HG03520 (cell line): ENCODE data around the gene CDH4.

Source experiments
- ATAC-seq: cut with Tn5 transposase; IDR thresholded peaks from one replicate; pipeline ENCODE4 v1.9.1; 2021; ENCODE audit warnings: mild to moderate bottlenecking, moderate library complexity; ENCODE audit not compliant: unreplicated experiment

Gene CDH4

DNA sequence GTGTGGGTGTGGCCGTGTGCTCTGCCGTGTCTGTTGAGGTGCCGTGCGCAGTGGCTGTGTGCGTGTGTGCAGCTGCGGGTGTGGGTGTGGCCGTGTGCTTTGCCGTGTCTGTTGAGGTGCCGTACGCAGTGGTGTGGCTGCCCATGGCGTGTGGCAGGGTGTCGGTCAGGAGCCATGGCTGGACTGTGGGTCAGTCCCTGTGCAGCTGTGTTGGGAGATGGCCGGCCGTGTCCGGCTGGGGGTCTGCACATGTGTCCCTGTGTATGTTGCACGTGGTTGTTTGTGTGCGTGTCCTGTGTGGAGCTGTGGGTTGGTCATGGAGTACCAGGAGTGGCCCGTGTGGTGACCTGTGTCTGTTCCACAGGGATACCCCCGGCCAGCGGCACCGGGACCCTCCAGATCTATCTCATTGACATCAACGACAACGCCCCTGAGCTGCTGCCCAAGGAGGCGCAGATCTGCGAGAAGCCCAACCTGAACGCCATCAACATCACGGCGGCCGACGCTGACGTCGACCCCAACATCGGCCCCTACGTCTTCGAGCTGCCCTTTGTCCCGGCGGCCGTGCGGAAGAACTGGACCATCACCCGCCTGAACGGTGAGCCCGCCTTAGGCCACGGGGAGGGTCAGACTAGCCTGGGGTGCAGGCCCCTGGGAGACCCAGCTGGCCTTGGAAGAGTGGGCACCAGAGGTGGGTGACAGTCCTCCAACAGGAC is 675.9 kb downstream of the CDH4 start:
- no peak for ATAC-seq

DNA sequence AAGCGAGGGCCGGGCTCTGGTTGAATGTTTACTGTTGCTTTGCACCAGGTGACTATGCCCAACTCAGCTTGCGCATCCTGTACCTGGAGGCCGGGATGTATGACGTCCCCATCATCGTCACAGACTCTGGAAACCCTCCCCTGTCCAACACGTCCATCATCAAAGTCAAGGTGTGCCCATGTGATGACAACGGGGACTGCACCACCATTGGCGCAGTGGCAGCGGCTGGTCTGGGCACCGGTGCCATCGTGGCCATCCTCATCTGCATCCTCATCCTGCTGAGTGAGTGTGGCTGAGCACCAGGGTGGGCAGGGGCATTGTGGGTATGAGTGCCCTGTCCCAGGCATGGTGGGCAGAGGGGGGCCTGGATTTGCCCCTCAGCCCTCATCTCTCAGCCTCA is 677.5 kb downstream of the CDH4 start:
- ATAC-seq, result no peak

DNA sequence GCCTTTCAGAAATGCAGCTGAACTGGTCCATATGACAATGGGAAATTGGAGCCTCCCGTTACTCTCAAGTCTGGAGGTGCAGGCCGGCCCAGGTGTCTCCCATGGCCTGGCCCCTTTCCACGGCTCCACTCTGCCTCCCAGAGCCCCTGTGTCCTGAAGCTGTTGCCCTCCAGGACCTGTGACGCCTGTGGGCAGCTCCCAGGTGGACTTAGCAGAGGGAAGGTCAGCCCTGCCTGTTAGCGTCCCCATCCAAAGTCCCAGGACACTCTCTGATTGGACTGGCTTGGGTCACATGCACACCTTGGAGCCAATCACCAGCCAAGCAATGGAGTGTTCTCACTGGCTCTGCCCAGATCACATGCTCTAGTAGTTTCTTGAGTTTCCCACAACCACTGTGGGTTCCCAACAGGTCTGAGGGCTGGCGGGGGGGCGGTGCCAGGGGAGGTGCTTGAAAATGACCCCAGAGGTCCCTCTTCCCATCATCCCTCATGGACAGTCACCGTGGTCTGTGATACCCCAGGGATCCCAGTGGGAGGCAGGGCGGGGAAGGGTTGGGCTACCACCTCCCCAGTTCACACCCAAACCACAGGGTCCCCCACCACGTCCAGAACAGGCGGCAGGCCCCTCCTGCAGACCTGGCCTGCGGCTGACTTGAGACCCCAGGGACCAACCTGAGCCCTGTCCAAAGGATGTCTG is 678.1 kb downstream of the CDH4 start:
- no peak for ATAC-seq

DNA sequence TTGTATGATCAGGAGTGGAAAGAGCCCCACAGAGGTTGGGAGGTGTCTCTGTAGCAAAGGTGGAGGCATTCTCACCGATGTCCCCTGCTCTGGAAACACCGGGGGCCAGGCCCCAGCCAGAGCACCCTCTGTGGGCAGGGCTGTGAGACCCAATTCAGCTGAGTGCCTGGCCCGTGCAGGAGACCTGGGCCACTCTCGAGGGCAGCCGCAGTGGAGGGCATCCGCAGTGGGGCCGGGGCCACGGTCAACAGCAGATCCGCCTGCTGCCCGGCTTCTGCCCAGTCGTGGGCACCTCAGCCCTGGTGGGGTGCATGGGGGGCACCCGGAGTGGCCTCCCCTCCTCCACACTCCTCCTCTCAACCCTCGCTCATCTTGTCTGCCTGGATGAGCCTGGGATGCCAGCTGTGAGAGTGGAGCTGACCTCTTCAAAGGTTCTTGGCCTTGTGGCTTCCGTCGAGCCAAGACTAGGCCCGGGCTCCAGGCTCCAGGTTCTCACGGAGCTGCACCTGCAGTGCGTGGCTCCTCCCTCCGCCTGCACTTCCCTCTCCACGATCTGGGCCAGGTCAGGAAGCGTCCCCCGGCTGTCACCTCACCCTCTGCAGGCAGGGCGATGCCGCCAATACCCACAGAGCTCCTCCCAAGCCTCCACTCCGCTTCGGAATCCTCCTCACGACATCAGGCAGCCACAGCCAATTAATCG is 678.9 kb downstream of the CDH4 start:
- no peak for ATAC-seq

DNA sequence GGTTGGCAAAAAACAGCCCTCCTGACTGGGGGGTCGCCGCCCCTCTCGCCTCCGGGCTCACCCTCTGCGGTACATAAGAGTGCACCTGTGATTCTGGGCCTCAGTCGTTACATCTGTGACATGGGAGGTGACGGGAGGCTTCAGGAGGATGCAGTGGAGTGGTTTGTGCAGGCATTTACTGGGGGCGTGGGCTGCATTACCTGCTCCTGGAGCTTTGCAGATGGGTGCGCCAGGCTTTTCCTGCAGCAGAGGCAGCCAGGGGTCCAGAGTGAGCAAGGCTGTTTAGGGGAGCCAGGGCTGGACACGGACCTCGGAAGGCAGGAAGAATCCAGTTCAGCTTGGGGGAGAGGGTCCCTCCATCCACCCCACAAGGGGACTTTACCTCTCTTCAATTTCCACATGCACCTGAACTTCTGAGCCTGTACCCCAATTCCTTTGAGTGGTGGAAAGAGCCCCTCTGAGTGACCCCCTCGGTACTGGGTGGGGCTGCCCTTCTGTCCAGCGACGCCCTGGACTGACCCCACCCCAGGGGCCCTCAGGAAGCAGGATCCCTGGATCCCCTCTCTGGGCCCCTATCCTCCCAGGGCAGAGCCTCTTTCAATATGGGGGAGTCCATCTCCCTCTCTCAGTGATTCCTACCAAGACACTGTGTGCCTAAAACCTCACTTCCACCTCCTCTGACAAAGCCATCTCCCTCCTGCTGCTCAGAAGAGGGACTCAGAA is 679.6 kb downstream of the CDH4 start:
- ATAC-seq, result no peak

DNA sequence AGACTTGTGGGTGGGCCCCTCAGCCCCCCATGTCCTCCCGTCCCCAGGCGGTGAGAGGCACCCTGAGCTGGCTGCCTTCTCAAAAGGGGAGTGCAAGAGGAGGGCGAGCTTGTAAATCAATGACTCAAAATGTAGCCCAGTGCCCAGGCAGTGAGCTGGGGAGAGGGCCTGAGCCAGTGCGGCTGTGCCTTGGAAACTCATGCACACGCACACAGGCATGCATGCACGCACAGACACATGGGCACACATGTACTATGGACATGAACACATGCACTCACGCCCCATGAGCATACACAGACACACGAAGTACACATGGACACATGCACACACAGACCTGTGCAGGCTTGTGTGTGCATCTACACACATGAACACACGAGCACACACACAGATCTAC is 680.1 kb downstream of the CDH4 start:
- ATAC-seq, result no peak

DNA sequence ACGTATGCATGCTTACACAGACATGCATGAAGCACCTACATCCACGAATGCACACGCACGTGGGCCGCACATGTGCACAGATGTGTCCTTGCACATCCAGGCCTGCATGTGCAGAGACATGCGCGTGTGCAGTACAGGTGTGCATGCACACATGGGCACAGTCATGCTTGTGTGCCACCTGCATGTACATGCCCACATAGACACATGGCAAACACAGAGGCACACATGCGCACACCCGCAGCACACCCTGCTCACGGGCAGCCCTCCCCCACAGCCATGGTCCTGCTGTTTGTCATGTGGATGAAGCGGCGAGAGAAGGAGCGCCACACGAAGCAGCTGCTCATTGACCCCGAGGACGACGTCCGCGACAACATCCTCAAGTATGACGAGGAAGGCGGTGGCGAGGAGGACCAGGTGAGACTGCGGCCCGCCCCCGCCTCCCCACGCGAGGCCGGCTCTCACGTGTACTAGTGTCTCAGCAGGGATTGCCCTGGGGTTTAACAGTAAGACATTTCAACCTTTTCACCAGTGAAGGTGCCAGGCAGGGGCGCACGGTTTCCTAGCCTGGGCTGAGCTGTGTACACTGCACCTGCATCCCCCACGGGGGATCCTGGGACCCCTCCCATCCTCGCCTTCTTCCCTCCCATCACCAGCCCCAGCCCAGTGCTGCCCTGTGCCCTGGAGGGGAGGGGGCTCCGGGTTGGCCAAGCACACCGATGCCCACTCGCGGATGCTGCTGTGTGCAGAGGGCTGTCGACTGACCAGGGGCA is 680.8 kb downstream of the CDH4 start:
- ATAC-seq, result no peak

DNA sequence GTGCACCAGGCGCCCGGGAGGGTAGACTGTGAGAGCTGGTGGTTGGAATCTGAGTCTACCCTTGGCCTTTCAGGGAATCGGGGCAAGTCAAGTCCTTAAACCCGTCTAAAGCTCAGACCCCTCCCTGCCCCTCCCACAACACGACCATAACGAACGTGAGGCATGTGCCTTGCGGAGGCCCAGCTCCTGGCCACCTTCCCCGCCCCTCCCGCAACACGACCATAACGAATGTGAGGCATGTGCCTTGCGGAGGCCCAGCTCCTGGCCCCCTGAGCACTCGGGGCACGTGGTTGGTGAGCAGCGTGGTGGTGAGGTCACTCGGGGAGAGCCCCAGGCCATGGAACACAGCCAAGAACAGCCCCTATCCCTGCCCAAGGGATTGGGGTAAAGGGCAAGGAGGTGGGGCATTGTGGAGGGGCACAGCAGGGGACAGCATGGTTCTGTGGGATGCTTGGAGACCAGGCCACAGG is 681.5 kb downstream of the CDH4 start:
- ATAC-seq, result no peak

DNA sequence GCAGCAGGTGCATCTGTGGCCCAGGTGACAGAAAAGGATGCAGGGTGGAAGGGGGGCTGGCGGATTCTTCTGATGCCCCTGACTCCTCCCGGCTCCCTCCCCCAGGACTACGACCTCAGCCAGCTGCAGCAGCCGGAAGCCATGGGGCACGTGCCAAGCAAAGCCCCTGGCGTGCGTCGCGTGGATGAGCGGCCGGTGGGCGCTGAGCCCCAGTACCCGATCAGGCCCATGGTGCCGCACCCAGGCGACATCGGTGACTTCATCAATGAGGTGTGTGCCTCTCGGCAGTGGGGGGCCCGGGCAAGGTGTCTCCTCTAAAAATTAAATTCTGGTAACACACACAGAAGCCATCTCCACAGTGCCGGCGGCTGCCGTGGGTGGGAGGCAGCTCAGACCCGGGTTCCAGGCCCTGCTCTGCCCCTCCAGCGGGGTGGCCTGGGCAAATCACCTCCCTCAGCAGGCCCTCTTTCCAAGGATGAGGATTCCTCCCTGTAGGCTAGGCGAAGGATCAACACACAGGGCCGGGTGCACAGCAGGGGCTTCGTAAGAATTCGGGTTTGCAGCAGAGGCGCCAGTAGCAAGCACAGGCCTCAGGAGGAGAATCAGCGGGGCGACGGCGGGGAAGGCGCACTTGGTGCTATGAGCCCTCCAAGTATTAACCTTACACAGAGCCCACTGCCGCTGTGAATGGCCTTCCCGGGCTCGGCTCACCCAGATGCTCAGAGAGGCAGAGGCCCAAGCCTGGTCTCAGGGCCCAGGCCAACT is 682.1 kb downstream of the CDH4 start:
- no peak for ATAC-seq

DNA sequence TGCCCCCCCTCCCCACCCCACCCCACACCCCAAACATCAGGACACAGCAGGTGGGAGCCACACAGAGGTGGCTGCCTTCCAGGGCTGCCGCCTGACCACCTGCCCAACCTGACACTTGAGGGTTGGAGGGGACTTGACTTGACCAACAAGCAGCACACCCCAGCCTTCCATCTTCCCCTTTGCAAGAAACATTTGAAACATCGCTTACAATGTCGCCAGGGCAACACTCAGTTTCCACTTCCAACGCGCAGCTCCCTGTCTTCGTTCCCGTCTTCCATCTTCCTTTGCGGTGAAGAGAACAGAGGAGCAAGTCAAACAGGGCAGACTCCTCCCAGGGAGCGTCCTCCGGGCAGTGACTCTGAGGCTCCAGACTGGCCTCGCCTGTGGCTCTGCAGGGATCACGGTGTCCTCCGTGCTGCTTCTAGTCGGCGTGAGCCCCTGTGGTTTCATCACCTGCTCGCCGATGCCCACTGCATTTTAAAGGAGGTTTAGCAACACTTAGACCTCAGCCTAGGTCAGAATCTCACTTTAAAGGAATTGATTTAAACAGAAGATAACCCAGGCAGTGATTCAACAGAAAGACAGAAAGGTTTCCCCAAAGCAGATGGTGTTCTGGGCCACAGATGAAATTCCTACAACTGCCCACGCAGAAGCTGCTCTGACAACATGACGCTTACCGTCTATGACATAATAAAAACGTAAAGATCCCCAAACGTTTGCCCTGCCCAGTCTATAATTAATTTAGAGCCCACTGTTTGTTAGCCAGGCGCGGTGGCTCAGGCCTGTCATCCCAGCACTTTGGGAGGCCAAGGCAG is 682.9 kb downstream of the CDH4 start:
- no peak for ATAC-seq

DNA sequence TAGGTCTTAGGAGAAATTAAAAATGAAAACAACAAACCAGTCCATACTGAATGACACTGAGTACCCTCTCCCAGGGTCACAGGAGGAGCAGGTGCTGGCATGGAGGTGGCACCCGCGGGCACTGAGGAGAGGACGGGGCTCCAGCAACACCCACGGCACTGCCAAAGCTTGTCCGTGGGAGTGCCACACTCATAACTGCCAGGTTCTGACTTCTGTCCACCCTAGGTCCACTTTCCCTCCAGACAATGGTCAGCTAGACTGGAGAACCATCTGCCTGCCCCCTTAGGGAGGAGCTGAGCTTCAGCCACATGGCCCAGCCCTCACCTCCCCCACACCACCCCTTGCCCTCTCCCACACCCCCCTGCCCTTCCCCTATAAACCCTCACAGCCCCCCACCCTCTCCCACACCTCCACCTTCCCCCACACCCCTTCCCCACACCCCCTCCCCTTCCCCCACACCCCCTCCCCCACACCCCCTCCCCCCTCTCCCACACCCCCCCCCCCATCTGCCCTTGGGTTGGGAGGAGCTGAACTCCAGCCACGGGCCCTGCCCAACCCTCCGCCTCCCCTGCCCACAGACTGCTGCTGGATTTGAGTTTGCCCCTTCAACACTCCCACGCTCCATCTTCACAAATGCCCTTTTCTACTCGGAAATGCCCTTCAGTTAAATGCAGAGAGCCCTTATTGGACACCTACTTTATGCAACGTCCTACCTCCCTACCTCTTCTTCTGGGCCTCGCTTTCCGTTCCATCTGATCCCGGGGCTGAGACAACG is 684.1 kb downstream of the CDH4 start:
- ATAC-seq, result no peak

DNA sequence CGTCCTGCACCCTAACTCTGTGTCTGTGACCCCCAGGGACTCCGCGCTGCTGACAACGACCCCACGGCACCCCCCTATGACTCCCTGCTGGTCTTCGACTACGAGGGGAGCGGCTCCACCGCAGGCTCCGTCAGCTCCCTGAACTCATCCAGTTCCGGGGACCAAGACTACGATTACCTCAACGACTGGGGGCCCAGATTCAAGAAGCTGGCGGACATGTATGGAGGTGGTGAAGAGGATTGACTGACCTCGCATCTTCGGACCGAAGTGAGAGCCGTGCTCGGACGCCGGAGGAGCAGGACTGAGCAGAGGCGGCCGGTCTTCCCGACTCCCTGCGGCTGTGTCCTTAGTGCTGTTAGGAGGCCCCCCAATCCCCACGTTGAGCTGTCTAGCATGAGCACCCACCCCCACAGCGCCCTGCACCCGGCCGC is 684.7 kb downstream of the CDH4 start:
- ATAC-seq, result no peak

DNA sequence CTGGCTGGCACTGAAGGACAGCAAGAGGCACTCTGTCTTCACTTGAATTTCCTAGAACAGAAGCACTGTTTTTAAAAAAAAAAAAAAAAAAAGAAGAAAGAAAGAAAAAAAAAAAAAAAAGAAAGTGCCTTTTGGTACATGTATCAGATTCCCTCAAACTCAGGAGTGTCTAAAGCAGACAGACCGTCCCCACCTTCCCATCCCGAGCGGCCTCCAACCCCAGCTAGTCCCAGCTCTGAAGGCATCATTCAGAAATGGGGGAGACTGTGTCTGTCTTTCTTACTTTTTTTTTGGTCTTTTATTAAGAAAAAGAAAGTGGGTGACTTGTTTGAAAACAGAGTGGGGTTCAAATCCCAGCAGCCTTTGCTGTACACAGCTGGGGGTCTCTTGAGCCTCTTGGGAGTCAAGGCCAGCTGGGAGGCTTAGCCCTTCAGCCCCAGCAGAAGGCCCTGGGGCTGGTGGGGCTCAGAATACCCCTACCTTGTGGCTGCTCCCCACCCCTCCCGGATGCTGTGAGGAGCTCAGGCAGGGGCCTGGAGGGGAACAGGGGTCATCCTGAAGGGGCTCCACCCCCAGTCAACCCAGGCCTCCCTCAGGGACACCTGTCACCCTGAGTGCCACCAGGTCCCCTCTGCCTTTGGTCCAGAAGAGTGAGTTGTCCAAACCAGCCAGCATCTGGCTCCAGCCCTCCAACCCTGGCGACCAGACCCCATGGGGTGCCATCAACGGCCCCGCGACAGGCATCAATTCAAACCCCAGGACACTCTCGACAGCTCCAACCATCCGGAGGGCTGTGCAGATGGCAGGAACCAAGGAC is 685.3 kb downstream of the CDH4 start:
- no peak for ATAC-seq

DNA sequence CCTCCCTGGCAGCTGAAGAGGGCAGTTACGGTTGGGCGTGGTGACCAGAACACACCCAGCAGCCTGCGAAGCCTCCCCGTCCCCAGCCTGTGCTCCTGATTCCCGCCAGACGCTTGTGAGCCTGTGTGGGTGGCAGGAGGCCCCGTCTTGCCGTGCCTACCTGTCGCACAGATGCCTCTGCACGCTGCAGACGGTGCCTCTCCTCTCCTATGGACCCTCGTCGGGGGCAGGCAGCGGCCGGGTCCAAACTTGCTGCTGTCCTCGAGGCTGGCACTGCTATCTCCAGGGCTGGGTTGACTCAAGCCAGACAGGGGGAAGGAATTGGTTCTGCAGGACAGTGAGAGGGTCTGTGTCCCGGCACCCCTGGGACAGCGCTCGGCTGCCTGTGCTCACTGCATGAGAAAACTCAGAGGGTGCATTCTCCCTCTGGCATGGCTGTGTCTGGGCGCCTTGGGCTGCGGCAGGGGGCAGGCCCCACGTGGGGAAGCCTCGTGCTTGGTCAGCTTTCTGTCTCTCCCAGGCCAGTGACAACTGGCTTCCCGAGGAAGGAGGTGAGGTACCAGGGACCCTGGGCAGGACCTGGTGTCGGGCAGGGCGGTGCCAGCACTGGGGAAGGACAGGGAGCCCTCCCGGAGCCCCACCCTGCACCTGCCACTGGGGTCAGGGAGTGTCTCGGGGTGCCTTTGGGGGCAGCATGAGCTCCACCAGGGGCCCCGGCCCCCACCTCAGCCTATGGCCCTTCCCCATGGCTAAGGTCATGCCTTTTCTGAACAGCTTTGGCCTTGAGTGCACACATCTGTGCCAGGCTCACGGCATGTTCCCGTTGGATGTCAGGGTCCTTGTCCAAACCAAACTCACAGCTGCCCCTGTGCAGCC is 686.1 kb downstream of the CDH4 start:
- no peak for ATAC-seq

DNA sequence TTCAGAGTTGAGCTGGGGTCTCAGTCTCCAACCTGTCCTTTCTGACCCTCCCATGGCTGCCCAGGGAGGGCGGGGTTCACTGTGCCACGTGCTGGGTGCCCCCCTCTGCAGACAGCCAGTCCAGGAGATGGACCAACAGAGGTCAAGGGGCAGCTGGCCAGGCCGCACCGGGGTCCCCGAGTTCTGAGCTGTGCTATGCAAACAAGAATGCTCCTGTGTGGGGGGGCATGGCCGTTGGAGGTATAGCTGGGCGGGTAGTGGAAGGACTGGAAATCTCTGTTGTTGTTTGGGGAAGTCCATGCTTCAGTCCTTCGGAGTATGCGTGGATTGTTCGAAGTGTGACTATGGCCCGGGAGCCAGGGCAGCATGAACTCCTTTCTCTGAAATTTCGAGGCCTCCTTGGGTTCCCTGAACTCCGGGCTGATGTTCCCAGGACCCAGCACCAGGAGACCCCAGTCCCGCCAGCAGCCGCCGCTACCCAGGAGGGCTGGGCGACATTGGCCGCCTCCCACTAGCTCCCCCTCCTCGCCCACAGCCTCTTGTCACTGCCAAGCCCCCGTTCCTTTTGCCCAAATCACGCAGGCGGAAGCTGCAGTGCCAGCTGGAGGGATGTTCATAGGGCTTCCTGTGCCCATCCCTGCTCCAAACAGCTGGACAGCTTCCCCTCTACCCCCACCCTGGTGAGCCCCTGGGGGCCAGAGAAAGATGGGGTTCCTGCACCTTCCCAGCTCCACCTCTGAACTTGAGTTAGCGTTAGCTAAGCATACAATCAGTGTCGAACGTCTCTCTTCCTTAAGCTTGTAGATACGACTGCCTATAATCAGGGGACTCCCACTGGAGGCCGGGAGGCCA is 687.0 kb downstream of the CDH4 start:
- no peak for ATAC-seq
